Astrocyte of the cerebellum (primary cell): ENCODE data around the gene MAB21L3.

Experiments
- DNase-seq: peaks from one replicate; pipeline ENCODE4 v3.0.0-alpha.2; 2011; ENCODE audit warnings: low read depth
- H3K4me3 ChIP-seq: 2 replicates; pipeline ENCODE4 v1.5.1; 2011; ENCODE audit warnings: mild to moderate bottlenecking, low read depth, low read length, moderate library complexity
- CTCF ChIP-seq: IDR thresholded peaks from 2 replicates; pipeline ENCODE4 v1.5.1; 2012; ENCODE audit warnings: low read length, low read depth, moderate library complexity, mild to moderate bottlenecking; ENCODE audit errors: missing control alignments
- in situ Hi-C: cut with HindIII; loops from 2 replicates; pipeline ENCODE4 v1.10.0; 2017; ENCODE audit warnings: low sequenced_read_pairs

Gene MAB21L3

GRCh38 chr1:116159177-116159576, 48.0 kb downstream of the MAB21L3 start:
- DNase-seq: no peak
- in situ Hi-C loops: loop anchor here (25.0 kb wide), 1 partner anchor 328 kb away; no protein-coding TSS in a partner anchor

GRCh38 chr1:116159611-116160010, 48.4 kb downstream of the MAB21L3 start:
- DNase-seq: no peak
- in situ Hi-C loops: loop anchor here (25.0 kb wide), 1 partner anchor 328 kb away; no protein-coding TSS in a partner anchor
- no peak overlapping the region for H3K4me3 ChIP-seq
- no peak for TF ChIP-seq CTCF

More at GRCh38 chr1:116159177-116159576, 48.0 kb downstream of the MAB21L3 start:
- TF ChIP-seq CTCF: no peak
- H3K4me3 ChIP-seq: no peak overlapping the region

- DNase-seq: no peak
- no peak for TF ChIP-seq CTCF
- H3K4me3 ChIP-seq: no peak overlapping the region
- in situ Hi-C loops: loop anchor here (25.0 kb wide), 1 partner anchor 326 kb away; no protein-coding TSS in a partner anchor
These were observed 50.2 kb downstream of the MAB21L3 start for GRCh38 chr1:116161390-116161789.

GRCh38 chr1:116161877-116162390, 50.7 kb downstream of the MAB21L3 start:
- in situ Hi-C loops: loop anchor here (25.0 kb wide), 1 partner anchor 325 kb away; no protein-coding TSS in a partner anchor
- DNase-seq: no peak
- no peak for TF ChIP-seq CTCF
- no peak overlapping the region for H3K4me3 ChIP-seq

GRCh38 chr1:116163533-116163932, 52.3 kb downstream of the MAB21L3 start:
- no peak for DNase-seq
- H3K4me3 ChIP-seq: no peak overlapping the region
- no peak for TF ChIP-seq CTCF
- in situ Hi-C loops: loop anchor here (25.0 kb wide), 1 partner anchor 324 kb away; no protein-coding TSS in a partner anchor

- TF ChIP-seq CTCF: no peak
- in situ Hi-C loops: loop anchor here (25.0 kb wide), 1 partner anchor 323 kb away; no protein-coding TSS in a partner anchor
- no peak overlapping the region for H3K4me3 ChIP-seq
- no peak for DNase-seq
These were observed 53.0 kb downstream of the MAB21L3 start for GRCh38 chr1:116164150-116164549.
